PC-3 (cell line): Measurements from ENCODE around the gene UPF2.

ENCODE experiments used
- CTCF ChIP-seq: fragments of 300-600 bp; sonication (generic); conservative IDR thresholded peaks from 2 replicates; pipeline ENCODE4 v1.5.1; 2017; ENCODE audit warnings: antibody characterized with exemption, low read depth, mild to moderate bottlenecking, low read length
- EZH2 ChIP-seq: fragments of 300-600 bp; sonication (generic); IDR thresholded peaks from one replicate; pipeline ENCODE4 v1.6.1; 2017; ENCODE audit warnings: antibody characterized with exemption, mild to moderate bottlenecking, low read length; ENCODE audit not compliant: unreplicated experiment

- TF ChIP-seq CTCF, result no peak
- TF ChIP-seq EZH2, result no peak
These were observed 17.0 kb downstream of the UPF2 start for GRCh38 chr10:12025591-12025990.
